HG03565 (cell line): ENCODE measurements around the gene GADL1.

Experiments used
- ATAC-seq: cut with Tn5 transposase; IDR thresholded peaks from one replicate; pipeline ENCODE4 v1.9.1; 2021; ENCODE audit warnings: mild to moderate bottlenecking, moderate library complexity; ENCODE audit not compliant: unreplicated experiment

Gene GADL1

GRCh38 chr3:30733209-30733608 is 161.3 kb downstream of the GADL1 start:
- no peak for ATAC-seq

DNA sequence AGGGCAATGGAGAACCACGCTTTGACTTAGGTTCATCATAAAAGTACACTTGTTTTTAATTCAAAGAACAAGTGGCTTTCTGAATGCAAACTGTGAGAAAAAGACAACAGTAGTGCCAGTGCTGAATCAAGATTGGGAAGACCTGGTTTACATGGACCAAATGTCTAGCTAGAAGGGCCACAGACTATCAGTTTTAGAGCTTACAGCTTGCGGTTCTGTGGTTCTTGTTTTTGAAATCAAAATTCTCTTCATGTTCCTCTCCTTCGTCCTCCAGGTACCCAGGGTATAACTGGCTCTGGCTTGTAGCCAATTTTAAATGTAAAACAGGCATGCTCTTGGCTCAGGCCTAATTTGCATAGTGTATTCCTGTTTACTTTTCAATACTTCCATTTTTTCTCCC is 163.5 kb downstream of the GADL1 start:
- ATAC-seq: no peak

- ATAC-seq: no peak
Observed at GRCh38 chr3:30729936-30730335, 164.5 kb downstream of the GADL1 start.

GRCh38 chr3:30729512-30729911 is 164.9 kb downstream of the GADL1 start:
- ATAC-seq: no peak

DNA sequence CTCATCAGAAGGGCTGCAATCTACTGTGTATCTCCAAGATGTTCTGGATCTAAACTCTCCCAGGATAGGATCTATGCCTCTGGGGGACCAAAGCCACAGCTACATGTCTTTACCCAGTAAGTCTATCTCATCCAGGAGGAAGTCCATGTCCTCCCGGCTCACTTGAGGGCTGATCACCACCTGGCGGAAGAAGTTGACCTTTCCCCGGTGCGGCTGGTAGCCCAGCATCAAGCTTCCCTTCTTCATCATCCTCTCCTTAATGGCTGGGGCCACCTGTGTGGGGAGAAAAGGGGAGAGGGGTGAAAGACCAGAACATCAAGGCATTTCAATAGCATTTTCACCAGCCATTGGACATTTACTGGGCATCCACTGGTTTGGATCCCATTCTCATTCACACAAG is 166.3 kb downstream of the GADL1 start:
- ATAC-seq: no peak

DNA sequence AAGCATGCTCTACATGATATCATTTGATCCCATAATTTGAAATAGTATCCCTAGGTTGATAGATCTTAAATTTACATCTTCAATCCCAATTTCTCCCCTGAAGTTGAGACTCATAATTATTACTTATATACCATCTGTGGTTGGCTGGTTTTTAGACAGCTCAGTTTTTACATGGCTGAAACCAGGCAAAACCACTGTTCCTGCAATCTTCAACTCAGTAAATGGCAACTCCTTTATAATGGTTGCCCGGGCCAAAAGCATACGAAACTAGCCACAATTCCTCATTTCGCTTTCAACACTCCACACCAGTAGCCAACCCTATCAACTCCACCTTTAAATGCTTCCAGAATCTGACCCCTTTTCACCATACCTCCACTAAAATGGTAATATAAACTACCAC is 169.6 kb downstream of the GADL1 start:
- no peak for ATAC-seq

GRCh38 chr3:30723211-30723610 is 171.2 kb downstream of the GADL1 start:
- ATAC-seq: no peak

DNA sequence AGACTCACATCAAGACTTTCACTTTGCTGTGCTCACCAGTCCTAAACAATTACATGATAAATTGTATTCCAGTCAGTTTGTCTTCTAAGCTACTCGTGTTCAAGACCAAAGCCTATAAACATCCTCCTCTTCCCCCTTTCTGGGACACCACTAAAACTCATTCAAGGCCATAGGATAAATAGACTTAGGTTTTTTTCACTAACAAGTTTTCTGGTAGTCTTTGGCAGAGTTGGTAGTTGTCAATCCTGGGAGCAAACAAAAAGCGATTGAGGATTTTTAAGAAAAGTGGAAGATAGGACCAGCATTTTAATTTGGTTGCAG is 173.2 kb downstream of the GADL1 start:
- no peak for ATAC-seq

- ATAC-seq: no peak
Observed at GRCh38 chr3:30720586-30721313, 173.7 kb downstream of the GADL1 start.

DNA sequence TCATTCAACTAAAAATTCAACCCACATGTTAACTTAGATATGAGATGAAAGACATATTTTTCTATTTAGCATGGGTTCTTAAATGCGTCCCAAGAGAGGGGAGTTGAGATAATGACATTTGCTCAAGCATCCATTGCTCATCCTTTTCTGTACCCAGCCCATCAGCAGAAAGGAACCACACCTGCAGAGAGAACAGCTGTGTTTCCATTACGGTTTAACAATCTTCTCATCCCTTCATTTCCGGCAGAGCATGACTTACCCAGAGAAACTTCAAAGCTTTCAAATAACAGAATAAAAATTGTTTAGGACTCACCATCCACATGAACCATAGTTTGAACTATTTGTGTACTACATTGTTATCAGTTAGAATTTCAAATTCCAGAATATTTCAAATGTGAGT is 174.9 kb downstream of the GADL1 start:
- ATAC-seq: no peak

GRCh38 chr3:30713885-30714503 is 180.5 kb downstream of the GADL1 start:
- no peak for ATAC-seq

DNA sequence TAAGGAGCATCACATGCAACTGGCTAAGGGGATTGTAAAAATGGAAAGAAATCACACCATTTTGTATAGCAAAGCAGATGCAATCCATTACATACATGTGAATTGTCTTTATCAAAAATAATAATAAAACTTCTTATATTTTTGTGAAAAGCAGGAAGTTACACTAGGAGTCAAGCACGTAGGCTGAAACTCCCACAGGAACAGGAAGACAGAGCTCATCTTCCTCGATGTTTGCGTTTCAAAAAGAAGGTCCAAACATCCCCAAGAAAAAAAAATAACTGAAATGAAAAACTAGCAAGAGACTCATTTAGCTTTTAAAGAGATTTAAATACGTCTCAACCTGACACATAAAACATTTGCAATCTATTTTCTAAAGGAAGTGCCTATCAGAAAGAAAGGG is 181.5 kb downstream of the GADL1 start:
- no peak for ATAC-seq

DNA sequence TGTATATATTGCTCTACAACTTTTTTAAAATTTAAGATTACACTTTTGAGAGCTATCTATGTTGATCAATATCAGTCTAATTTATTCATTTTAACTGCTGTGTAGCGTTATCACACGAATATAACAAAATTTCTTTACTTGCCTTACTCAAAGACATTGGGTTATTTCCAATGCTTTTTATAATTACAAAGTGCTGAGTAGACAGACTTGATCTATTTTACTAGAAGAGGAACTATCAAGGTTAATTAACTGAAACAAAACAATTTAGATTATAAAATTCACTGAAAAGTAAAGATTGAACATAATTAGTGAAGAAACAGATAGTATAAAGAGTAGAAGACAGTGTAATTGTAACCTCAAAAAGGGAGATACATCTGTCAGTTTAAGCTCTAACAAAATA is 182.6 kb downstream of the GADL1 start:
- ATAC-seq: no peak

- no peak for ATAC-seq
Observed at GRCh38 chr3:30711151-30711550, 183.3 kb downstream of the GADL1 start.

DNA sequence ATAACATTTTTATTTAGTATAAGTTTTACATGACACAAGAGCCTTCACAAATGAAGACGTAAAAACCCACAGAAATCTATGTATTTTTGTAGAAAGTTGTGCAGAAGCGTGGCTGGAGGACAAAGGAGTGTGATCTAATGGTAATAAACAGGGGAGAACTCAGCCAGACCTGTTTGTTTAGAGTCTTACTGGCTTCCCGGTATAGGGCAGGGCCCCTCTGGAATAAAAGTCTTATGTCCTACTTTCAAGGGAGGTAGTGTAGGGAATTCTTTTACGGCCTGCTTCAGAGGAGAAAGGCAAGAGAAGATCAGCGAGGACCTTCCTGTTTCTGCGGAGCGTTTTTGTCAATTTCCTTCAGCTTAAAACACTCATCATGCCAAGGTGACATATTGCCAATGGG is 184.4 kb downstream of the GADL1 start:
- no peak for ATAC-seq

GRCh38 chr3:30708472-30708871 is 186.0 kb downstream of the GADL1 start:
- no peak for ATAC-seq

- ATAC-seq: no peak
Observed at GRCh38 chr3:30707825-30708224, 186.6 kb downstream of the GADL1 start.

GRCh38 chr3:30704931-30705890 is 189.2 kb downstream of the GADL1 start:
- no peak for ATAC-seq

DNA sequence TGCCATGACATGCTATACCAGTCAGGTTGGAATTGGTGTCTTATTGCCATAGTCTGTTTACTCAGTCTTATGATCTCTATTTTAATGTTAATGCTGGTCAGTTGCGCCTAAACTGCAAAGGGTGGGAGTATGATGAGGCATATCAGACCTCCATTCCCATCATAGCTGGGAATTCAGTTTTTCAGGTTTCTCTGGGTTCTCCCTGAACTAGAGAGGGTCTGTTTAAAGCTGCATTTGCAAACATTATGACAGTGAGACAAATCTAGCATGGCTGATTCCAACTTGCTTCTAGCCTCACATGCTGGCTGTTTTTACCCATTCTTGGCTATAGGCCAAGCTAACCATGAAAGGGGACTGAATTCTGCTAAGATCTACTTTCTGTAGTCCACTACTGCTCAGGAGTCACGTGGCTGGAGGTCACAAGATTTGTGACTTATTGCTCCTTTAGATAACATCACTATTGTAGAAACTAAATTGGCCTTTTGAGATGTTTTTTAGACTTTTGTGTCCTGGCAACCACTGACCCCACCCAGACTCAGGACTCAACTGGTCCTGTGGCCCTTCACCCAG is 191.5 kb downstream of the GADL1 start:
- no peak for ATAC-seq

- no peak for ATAC-seq
Observed at GRCh38 chr3:30702038-30702827, 192.2 kb downstream of the GADL1 start.
